HFFc6 (cell line): ENCODE measurements around the gene PSORS1C2. TPM values are rescaled to one million over a fixed set of nuclear protein-coding genes. Genes with fewer than 3 reads are reported as not detected.
"Not testable (repeated sequence)": the region's sequence is repeated elsewhere in the genome, so short reads cannot be mapped to it uniquely, and the experiment has no call there.

Experiments
- DNase-seq: peaks from one replicate; pipeline ENCODE4 v3.0.0-alpha.2; 2018
- H3K27ac Mint-ChIP-seq: 2 replicates; pipeline ENCODE4 v1.8.0; 2020; ENCODE audit warnings: mild to moderate bottlenecking, mixed read lengths
- H3K27me3 Mint-ChIP-seq: 2 replicates; pipeline ENCODE4 v1.8.0; 2021; ENCODE audit warnings: mild to moderate bottlenecking, moderate library complexity, mixed read lengths; ENCODE audit not compliant: insufficient read depth
- H3K36me3 Mint-ChIP-seq: 2 replicates; pipeline ENCODE4 v1.8.0; 2021; ENCODE audit warnings: low read depth, mixed read lengths
- H3K4me1 Mint-ChIP-seq: 2 replicates; pipeline ENCODE4 v1.8.0; 2020; ENCODE audit warnings: low read depth, mixed read lengths
- H3K4me3 Mint-ChIP-seq: 2 replicates; pipeline ENCODE4 v1.8.0; 2020; ENCODE audit warnings: mild to moderate bottlenecking, moderate library complexity, mixed read lengths
- H3K9me3 Mint-ChIP-seq: 2 replicates; pipeline ENCODE4 v1.8.0; 2020; ENCODE audit warnings: mild to moderate bottlenecking, mixed read lengths
- CTCF ChIP-seq: fragments of 200-600 bp; sonication (generic); IDR thresholded peaks from 2 replicates; pipeline ENCODE4 v1.5.0; 2021; ENCODE audit warnings: antibody characterized with exemption, mild to moderate bottlenecking
- long read RNA-seq: library from polyadenylated mRNA; unstranded; transcript quantifications from one replicate; pipeline ENCODE4 v2.0.0, GENCODE V29; 2019
- total RNA-seq, 6 experiments: library from RNA; stranded (reverse); fragmentation: NEBNext Ultra II Directional; extraction: Animal tissue kit (Norgen Biotek cat#: 25700); gene quantifications; 2 replicates in 1 of 6; 3 replicates in 5 of 6; pipeline ENCODE4 v1.2.3, GENCODE V29; 2021

Gene PSORS1C2
- not detected for total RNA-seq
- long read RNA-seq: 0 reads

- Mint-ChIP-seq H3K27me3 (peaks cover 5% of the 10 kb centered on the region), H3K4me1 (peaks cover 39% of the 10 kb centered on the region), H3K27ac (peak within 1 kb of the TSS; percentile 30; the same call in 1 of the 2 replicates), H3K9me3 (no peaks in the 10 kb centered on the region), H3K36me3 (no peaks in the 10 kb centered on the region), H3K4me3 (peak within 1 kb of the TSS; percentile 88)
- DNase-seq: no peak
- TF ChIP-seq CTCF: no peak
Measured at GRCh38 chr6:31138982-31139381, at the start of gene PSORS1C2. Gene PSORS1C2 (minus strand): TSS chr6:31139066. CDS start chr6:31139026, 40 bp downstream.

GRCh38 chr6:31187780-31188194, 48.9 kb upstream of the PSORS1C2 start:
- Mint-ChIP-seq H3K36me3 (no peaks in the 10 kb centered on the region), H3K27me3 (peaks cover 3% of the 10 kb centered on the region; the same call in 1 of the 2 replicates), H3K4me3 (no peak overlapping the region), H3K4me1 (peaks cover 18% of the 10 kb centered on the region), H3K27ac (no peak overlapping the region), H3K9me3 (no peaks in the 10 kb centered on the region)
- no peak for TF ChIP-seq CTCF
- no peak for DNase-seq

- peak; percentile 64 for DNase-seq
- TF ChIP-seq CTCF: no peak
- peaks cover 3% of the 10 kb centered on the region; the same call in 1 of the 2 replicates for H3K27me3 Mint-ChIP-seq
- H3K9me3 Mint-ChIP-seq: no peaks in the 10 kb centered on the region
- H3K36me3 Mint-ChIP-seq: no peaks in the 10 kb centered on the region
- peaks cover 18% of the 10 kb centered on the region for H3K4me1 Mint-ChIP-seq
- H3K27ac Mint-ChIP-seq: peak overlapping the region; percentile 97
- H3K4me3 Mint-ChIP-seq: peak overlapping the region; percentile 85
Measured at GRCh38 chr6:31186052-31186734, 47.3 kb upstream of the PSORS1C2 start.

GRCh38 chr6:31185695-31186051, 46.8 kb upstream of the PSORS1C2 start:
- Mint-ChIP-seq H3K4me1 (peaks cover 18% of the 10 kb centered on the region), H3K27ac (peak overlapping the region; percentile 97), H3K4me3 (peak overlapping the region; percentile 85)
- DNase-seq, H3K9me3 Mint-ChIP-seq, H3K27me3 Mint-ChIP-seq, H3K36me3 Mint-ChIP-seq: not testable (repeated sequence)

GRCh38 chr6:31183859-31184258, 45.0 kb upstream of the PSORS1C2 start:
- not testable (repeated sequence) for H3K9me3 Mint-ChIP-seq, H3K27me3 Mint-ChIP-seq, H3K36me3 Mint-ChIP-seq, H3K4me3 Mint-ChIP-seq, H3K27ac Mint-ChIP-seq, DNase-seq
- H3K4me1 Mint-ChIP-seq: peaks cover 23% of the 10 kb centered on the region

GRCh38 chr6:31183287-31183686, 44.4 kb upstream of the PSORS1C2 start:
- H3K4me1 Mint-ChIP-seq: peaks cover 29% of the 10 kb centered on the region
- H3K27ac Mint-ChIP-seq, H3K27me3 Mint-ChIP-seq, H3K4me3 Mint-ChIP-seq, H3K36me3 Mint-ChIP-seq, H3K9me3 Mint-ChIP-seq, DNase-seq: not testable (repeated sequence)

GRCh38 chr6:31180500-31180899, 41.6 kb upstream of the PSORS1C2 start:
- peaks cover 7% of the 10 kb centered on the region for H3K27me3 Mint-ChIP-seq
- no peak for DNase-seq
- peaks cover 31% of the 10 kb centered on the region for H3K4me1 Mint-ChIP-seq
- no peaks in the 10 kb centered on the region for H3K9me3 Mint-ChIP-seq
- no peak overlapping the region for H3K27ac Mint-ChIP-seq
- no peak overlapping the region for H3K4me3 Mint-ChIP-seq
- TF ChIP-seq CTCF: no peak
- no peaks in the 10 kb centered on the region for H3K36me3 Mint-ChIP-seq
